Gastroesophageal sphincter (tissue), 4 donors: ENCODE results near the gene NID2. TPM values are rescaled to one million over a fixed set of nuclear protein-coding genes. Genes with fewer than 3 reads are reported as not detected.
A peak's percentile ranks its signal among the peaks of the same experiment; 100 is the strongest.

Experiments
- ATAC-seq: fragments of 150-250 bp; one replicate; pipeline ENCODE4 v1.9.1; 2016; ENCODE audit warnings: mild to moderate bottlenecking, moderate library complexity
- H3K27ac ChIP-seq, 4 donors: fragments of 200-600 bp; sonication (generic) in 3 of 4; 1 replicate in 3 of 4; 2 replicates in 1 of 4; pipeline ENCODE4 v1.5.1; 2016 to 2019
- H3K27me3 ChIP-seq: fragments of 200-600 bp; sonication (generic); one replicate; pipeline ENCODE4 v1.5.1; 2019
- H3K36me3 ChIP-seq, 2 donors: fragments of 200-600 bp; sonication (generic); one replicate each; pipeline ENCODE4 v1.5.1; 2019; ENCODE audit warnings: control low read depth in 1 of 2
- H3K4me1 ChIP-seq, 3 donors: fragments of 200-600 bp; sonication (generic); 1 replicate in 2 of 3; 2 replicates in 1 of 3; pipeline ENCODE4 v1.5.1; 2016 to 2019; ENCODE audit warnings: control low read depth in 2 of 3
- H3K4me3 ChIP-seq, 2 donors: fragments of 200-600 bp; sonication (generic); one replicate each; pipeline ENCODE4 v1.5.1; 2019; ENCODE audit warnings: mild to moderate bottlenecking in 1 of 2, moderate library complexity in 1 of 2
- H3K9me3 ChIP-seq, 3 donors: fragments of 200-600 bp; sonication (generic); one replicate each; pipeline ENCODE4 v1.5.1; 2017 to 2019; ENCODE audit warnings: control low read depth in 2 of 3
- CTCF ChIP-seq, 4 experiments: fragments of 200-600 bp in 2 of 4; fragments of 450-650 bp in 2 of 4; sonication (generic) in 1 of 4; IDR thresholded peaks; one replicate each; pipeline ENCODE4 v1.5.1; 2017 to 2019; ENCODE audit warnings: antibody characterized with exemption in 4 of 4, mild to moderate bottlenecking in 2 of 4, moderate library complexity in 2 of 4
- EP300 ChIP-seq: sonication (generic); formaldehyde crosslinking; IDR thresholded peaks from one replicate; pipeline ENCODE4 v1.6.1; 2017; ENCODE audit warnings: antibody characterized with exemption, mild to moderate bottlenecking
- POLR2A ChIP-seq, 2 donors: fragments of 450-650 bp; IDR thresholded peaks; one replicate each; pipeline ENCODE4 v1.6.1; 2017; ENCODE audit warnings: antibody characterized with exemption in 2 of 2, mild to moderate bottlenecking in 2 of 2, moderate library complexity in 1 of 2
- POLR2AphosphoS5 ChIP-seq: sonication (generic); formaldehyde crosslinking; IDR thresholded peaks from one replicate; pipeline ENCODE4 v1.6.1; 2017; ENCODE audit warnings: antibody characterized with exemption
- WGBS, 2 donors: methylation state at CpG; one replicate each; pipeline ENCODE4 v1.1.5; 2018; ENCODE audit warnings: low coverage in 1 of 2; 5-methylcytosine and 5-hydroxymethylcytosine counted together
- total RNA-seq, 4 donors: library from RNA; depleted of rRNA; stranded (reverse); fragments of >200 nt; gene quantifications; one replicate each; pipeline ENCODE4 v1.1.0, GENCODE V29; 2016

Gene NID2
- total RNA-seq, 4 donors from 2014 or later: 35.0 to 71.9 (median 63.3) TPM

DNA sequence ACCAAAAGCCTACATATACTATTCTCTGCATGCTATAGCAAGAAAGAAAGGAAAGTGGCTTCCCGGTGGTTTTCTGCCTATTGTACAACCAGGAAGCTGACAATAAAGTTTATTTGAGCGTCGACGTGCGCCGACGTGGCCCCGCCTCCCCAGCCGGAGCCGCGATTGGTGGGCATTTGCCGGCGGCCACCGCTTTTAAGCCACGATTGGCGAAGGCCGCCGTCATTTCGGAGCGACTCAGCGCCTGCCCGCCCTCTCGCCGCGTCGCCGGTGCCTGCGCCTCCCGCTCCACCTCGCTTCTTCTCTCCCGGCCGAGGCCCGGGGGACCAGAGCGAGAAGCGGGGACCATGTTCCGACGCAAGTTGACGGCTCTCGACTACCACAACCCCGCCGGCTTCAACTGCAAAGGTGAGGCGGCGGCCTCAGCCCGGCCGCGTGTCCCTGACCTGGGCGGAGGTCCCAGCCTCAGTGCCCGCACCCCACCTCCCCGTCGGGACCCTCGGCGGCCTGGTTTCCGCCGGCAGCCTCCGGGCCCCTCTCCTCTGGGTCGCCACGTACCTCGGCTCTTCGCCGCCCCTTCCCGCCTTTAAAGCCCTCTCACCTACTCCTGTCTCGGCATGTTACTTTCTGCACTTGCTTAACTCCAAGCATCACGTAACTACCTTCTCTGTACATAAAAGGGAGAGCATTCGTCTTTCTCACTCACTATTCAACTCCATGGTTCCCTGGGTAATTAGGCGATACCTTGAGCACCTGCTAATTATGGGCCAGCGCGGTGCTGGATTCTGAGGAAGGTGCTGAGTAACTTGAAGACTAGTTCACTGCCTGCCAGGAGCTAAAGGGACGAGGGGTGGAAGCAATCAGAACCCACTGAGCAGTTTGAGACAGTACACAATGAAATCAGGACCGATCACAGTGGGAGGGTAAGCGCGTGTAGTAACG, 79.3 kb downstream of the NID2 start, which contains the start of gene RTRAF:
TSS of gene RTRAF (plus strand) at position 254 of the 942 bp plus-strand sequence. CDS start at position 348, 94 bp downstream.
- 0% methylated on average over 12 to 44 of the region's 72 CpGs for WGBS, 2 donors
- peaks cover 5 to 52% (median 12%) of the 10 kb centered on the region in 3 donors for H3K4me1 ChIP-seq
- H3K4me3 ChIP-seq: peak within 1 kb of the TSS; percentile 85 to 97
- H3K36me3 ChIP-seq: peaks cover 0 to 35% of the 10 kb centered on the region in 2 donors
- no peaks in the 10 kb centered on the region for H3K9me3 ChIP-seq
- peak within 1 kb of the TSS; percentile 90 to 94 (median 93) for H3K27ac ChIP-seq
- H3K27me3 ChIP-seq: no peaks in the 10 kb centered on the region
- peak; percentile 88 to 92 for TF ChIP-seq POLR2A (IDR thresholded peaks at IDR 0.05)
- peak; percentile 96 for TF ChIP-seq POLR2AphosphoS5
- TF ChIP-seq CTCF (IDR thresholded peaks at IDR 0.05): peak in 1 of 4 experiments; percentile 19
- no peak for TF ChIP-seq EP300
- ATAC-seq: peak; percentile 98

DNA sequence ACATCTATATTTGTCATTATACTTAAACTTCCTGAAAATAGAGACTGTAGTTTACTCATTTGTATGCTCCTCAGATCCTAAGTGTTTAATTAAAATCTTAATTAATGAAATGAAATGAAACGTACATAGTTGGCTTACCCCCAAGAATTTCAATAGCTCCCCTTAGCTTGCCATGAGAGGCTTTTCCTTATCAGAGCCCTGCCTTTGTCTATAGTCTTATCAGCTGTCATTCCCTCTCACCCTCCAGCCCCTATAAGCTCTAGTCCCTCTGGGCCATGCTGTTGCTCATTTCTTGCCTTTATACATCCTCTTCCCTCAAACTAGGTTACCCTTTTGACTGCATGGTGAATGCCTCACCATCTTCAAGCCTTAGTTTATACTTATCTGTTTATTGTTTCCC, 80.6 kb downstream of the NID2 start:
- peak overlapping the region in 3 of 4 donors; percentile 73 to 94 (median 94) for H3K27ac ChIP-seq
- TF ChIP-seq POLR2A (IDR thresholded peaks at IDR 0.05): no peak
- no peak for TF ChIP-seq POLR2AphosphoS5
- no peak for TF ChIP-seq EP300
- TF ChIP-seq CTCF (IDR thresholded peaks at IDR 0.05): no peak
- peaks cover 0 to 21% of the 10 kb centered on the region in 2 donors for H3K36me3 ChIP-seq
- 33 to 55% methylated on average over 1 of the region's 1 CpG for WGBS, 2 donors
- no peak for ATAC-seq
- peaks cover 5 to 38% (median 12%) of the 10 kb centered on the region in 3 donors for H3K4me1 ChIP-seq
- no peaks in the 10 kb centered on the region for H3K27me3 ChIP-seq
- H3K9me3 ChIP-seq: no peaks in the 10 kb centered on the region
- H3K4me3 ChIP-seq: no peak overlapping the region

DNA sequence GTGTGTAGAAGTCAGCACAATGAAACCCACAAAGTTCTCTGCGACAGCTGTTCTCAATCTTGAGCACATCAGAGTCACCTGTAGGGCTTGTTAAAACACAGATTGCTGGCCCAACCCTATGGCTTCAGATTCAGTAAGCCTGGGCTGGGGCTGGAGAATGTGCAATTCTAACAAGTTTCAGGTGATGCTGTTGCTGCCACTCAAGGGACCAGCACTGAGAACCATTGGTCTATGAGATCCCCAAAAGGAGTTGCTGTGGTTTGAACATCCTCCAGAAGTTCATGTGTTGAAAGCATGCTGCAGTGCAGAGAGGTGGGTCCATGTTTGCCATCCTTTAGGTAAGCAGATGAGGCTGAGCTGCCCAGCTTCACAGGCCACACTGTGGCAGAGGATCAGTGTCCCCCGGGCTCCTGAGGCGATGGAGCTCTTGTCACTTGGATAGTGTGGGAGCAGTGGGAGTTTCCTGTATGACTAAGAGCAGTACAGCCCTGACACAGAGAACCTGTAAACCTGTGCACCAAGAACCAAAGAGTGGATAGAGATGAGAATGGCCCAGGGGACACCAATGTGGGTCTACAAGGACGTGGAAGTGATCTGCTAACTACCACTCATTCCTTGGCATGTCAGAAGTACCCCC, 87.5 kb downstream of the NID2 start:
- no peak overlapping the region for H3K27ac ChIP-seq
- TF ChIP-seq POLR2AphosphoS5: no peak
- TF ChIP-seq EP300: no peak
- no peak for TF ChIP-seq CTCF (IDR thresholded peaks at IDR 0.05)
- TF ChIP-seq POLR2A (IDR thresholded peaks at IDR 0.05): no peak
- H3K9me3 ChIP-seq: no peaks in the 10 kb centered on the region
- H3K36me3 ChIP-seq: no peaks in the 10 kb centered on the region
- 59 to 100% methylated on average over 2 of the region's 4 CpGs for WGBS, 2 donors
- ATAC-seq: no peak
- H3K4me1 ChIP-seq: peaks cover 0 to 9% (median 0%) of the 10 kb centered on the region in 3 donors
- H3K4me3 ChIP-seq: no peak overlapping the region
- no peaks in the 10 kb centered on the region for H3K27me3 ChIP-seq

- TF ChIP-seq POLR2A (IDR thresholded peaks at IDR 0.05): no peak
- peak; percentile 84 to 94 (median 88) for TF ChIP-seq CTCF (IDR thresholded peaks at IDR 0.05)
- peaks cover 0 to 9% (median 0%) of the 10 kb centered on the region in 3 donors for H3K4me1 ChIP-seq
- no peaks in the 10 kb centered on the region for H3K36me3 ChIP-seq
- H3K4me3 ChIP-seq: no peak overlapping the region
- peak; percentile 51 for ATAC-seq
- H3K9me3 ChIP-seq: no peaks in the 10 kb centered on the region
- no peaks in the 10 kb centered on the region for H3K27me3 ChIP-seq
- H3K27ac ChIP-seq: peak overlapping the region in 3 of 4 donors; percentile 23 to 40 (median 30)
- WGBS, 2 donors: 19 to 30% methylated on average over 16 of the region's 17 CpGs
These were observed 89.7 kb downstream of the NID2 start for GRCh38 chr14:51979088-51979709.
